Stimulated activated naive CD8-positive, alpha-beta T cell treated with anti-CD3 and anti-CD28 coated beads, Interleukin-15, Interleukin-2, amounts not matched to agents 100 U/mL and 50 U/mL, for 24 hours (primary cell): Measurements from ENCODE around the gene CACNB2.
"Not testable (repeated sequence)": the region's sequence is repeated elsewhere in the genome, so short reads cannot be mapped to it uniquely, and the experiment has no call there.

ENCODE experiments used
- ATAC-seq: fragments of 150-1000 bp; cut with Tn5 transposase; one replicate; pipeline ENCODE4 v1.10.0; 2021
- DNase-seq: peaks from one replicate; pipeline ENCODE4 v3.0.0; 2021

CACNB2 gene

GRCh38 chr10:18401416-18402195, 261.4 kb downstream of the CACNB2 start:
- ATAC-seq, result no peak
- no peak for DNase-seq

- DNase-seq, result no peak
- ATAC-seq, result no peak
Observed at GRCh38 chr10:18402853-18403252, 262.6 kb downstream of the CACNB2 start.

GRCh38 chr10:18404530-18404929, 264.3 kb downstream of the CACNB2 start:
- DNase-seq, result no peak
- no peak for ATAC-seq

GRCh38 chr10:18406136-18406535, 265.9 kb downstream of the CACNB2 start:
- no peak for DNase-seq
- ATAC-seq, result no peak

- DNase-seq (no peak), ATAC-seq (no peak)
Observed at GRCh38 chr10:18409599-18410397, 269.6 kb downstream of the CACNB2 start.

- DNase-seq (no peak), ATAC-seq (no peak)
Observed at GRCh38 chr10:18414061-18414460, 273.8 kb downstream of the CACNB2 start.

GRCh38 chr10:18417950-18418527, 277.8 kb downstream of the CACNB2 start:
- DNase-seq (no peak), ATAC-seq (no peak)

GRCh38 chr10:18418541-18419215, 278.5 kb downstream of the CACNB2 start:
- DNase-seq (no peak), ATAC-seq (no peak)

- ATAC-seq (no peak), DNase-seq (no peak)
Observed at GRCh38 chr10:18419945-18420344, 279.7 kb downstream of the CACNB2 start.

GRCh38 chr10:18421726-18422293, 281.6 kb downstream of the CACNB2 start:
- DNase-seq (no peak), ATAC-seq (no peak)

- ATAC-seq, result no peak
- DNase-seq, result no peak
Observed at GRCh38 chr10:18423058-18423637, 282.9 kb downstream of the CACNB2 start.

- no peak for DNase-seq
- ATAC-seq, result no peak
Observed at GRCh38 chr10:18424200-18424599, 284.0 kb downstream of the CACNB2 start.

- ATAC-seq, result no peak
Observed at GRCh38 chr10:18429335-18429734, 289.1 kb downstream of the CACNB2 start.

GRCh38 chr10:18436902-18437301, 296.7 kb downstream of the CACNB2 start:
- ATAC-seq, result no peak

More at GRCh38 chr10:18429335-18429734, 289.1 kb downstream of the CACNB2 start:
- DNase-seq, result no peak

GRCh38 chr10:18437486-18437885, 297.3 kb downstream of the CACNB2 start:
- ATAC-seq (no peak), DNase-seq (no peak)

More at GRCh38 chr10:18436902-18437301, 296.7 kb downstream of the CACNB2 start:
- DNase-seq, result no peak

- DNase-seq (no peak), ATAC-seq (no peak)
Observed at GRCh38 chr10:18438361-18439126, 298.3 kb downstream of the CACNB2 start.

GRCh38 chr10:18439601-18440000, 299.4 kb downstream of the CACNB2 start:
- DNase-seq (no peak), ATAC-seq (no peak)

GRCh38 chr10:18445635-18446034, 305.4 kb downstream of the CACNB2 start:
- DNase-seq, ATAC-seq: not testable (repeated sequence)

GRCh38 chr10:18446205-18446604, 306.0 kb downstream of the CACNB2 start:
- ATAC-seq (no peak), DNase-seq (no peak)

GRCh38 chr10:18449611-18450026, 309.4 kb downstream of the CACNB2 start:
- ATAC-seq (no peak), DNase-seq (no peak)

GRCh38 chr10:18450298-18450697, 310.1 kb downstream of the CACNB2 start:
- no peak for ATAC-seq
- DNase-seq, result no peak
